NB4 (cell line): ENCODE data around the gene THBS4.

Source experiments
- POLR2A ChIP-seq: IDR thresholded peaks from 2 replicates; pipeline ENCODE4 v1.6.1; 2011; ENCODE audit warnings: mild to moderate bottlenecking; ENCODE audit not compliant: insufficient read length; ENCODE audit errors: extremely low read depth
- TF ChIP-seq, protein P1 (sequence below): IDR thresholded peaks from one replicate; pipeline ENCODE4 v1.5.1; 2012; ENCODE audit warnings: low read depth, low read length

DNA sequence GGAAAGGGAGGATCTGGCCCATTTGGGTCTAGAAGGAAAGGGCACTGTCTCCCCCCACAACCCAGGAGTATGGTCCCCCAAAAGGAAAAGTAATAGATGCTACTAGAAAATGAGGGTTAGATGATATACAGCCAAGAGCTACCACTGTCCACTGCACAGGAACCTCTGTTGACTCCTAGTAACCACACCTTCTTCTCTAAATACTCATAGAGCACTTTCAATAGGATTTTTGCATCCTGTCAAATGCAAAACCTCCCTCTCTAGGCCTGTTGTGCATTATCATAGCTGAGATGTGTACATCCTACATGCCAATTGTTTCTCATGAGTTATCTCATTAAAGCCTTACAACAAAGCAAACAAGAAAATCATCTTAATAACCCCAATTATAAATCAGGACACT lies 66.8 kb downstream of the THBS4 start:
- TF ChIP-seq, protein P1, sequence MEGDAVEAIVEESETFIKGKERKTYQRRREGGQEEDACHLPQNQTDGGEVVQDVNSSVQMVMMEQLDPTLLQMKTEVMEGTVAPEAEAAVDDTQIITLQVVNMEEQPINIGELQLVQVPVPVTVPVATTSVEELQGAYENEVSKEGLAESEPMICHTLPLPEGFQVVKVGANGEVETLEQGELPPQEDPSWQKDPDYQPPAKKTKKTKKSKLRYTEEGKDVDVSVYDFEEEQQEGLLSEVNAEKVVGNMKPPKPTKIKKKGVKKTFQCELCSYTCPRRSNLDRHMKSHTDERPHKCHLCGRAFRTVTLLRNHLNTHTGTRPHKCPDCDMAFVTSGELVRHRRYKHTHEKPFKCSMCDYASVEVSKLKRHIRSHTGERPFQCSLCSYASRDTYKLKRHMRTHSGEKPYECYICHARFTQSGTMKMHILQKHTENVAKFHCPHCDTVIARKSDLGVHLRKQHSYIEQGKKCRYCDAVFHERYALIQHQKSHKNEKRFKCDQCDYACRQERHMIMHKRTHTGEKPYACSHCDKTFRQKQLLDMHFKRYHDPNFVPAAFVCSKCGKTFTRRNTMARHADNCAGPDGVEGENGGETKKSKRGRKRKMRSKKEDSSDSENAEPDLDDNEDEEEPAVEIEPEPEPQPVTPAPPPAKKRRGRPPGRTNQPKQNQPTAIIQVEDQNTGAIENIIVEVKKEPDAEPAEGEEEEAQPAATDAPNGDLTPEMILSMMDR, result no peak
- TF ChIP-seq POLR2A, result no peak
